Mucosa of rectum (tissue), 2 donors: ENCODE results near the gene A4GALT.
A peak's percentile ranks its signal among the peaks of the same experiment; 100 is the strongest.

Source experiments
- H3K27ac ChIP-seq, 2 donors: one replicate each; pipeline ENCODE4 v1.7.0; 2013; ENCODE audit warnings: inconsistent platforms in 2 of 2, low read depth in 2 of 2, low read length in 2 of 2
- H3K27me3 ChIP-seq, 2 donors: one replicate each; pipeline ENCODE4 v1.7.0; 2013; ENCODE audit warnings: low read length in 2 of 2; ENCODE audit not compliant: control insufficient read depth in 2 of 2, insufficient read depth in 2 of 2
- H3K36me3 ChIP-seq, 2 donors: one replicate each; pipeline ENCODE4 v1.7.0; 2013; ENCODE audit warnings: low read length in 2 of 2; ENCODE audit not compliant: control insufficient read depth in 2 of 2, insufficient read depth in 2 of 2
- H3K4me1 ChIP-seq, 2 donors: one replicate each; pipeline ENCODE4 v1.7.0; 2013; ENCODE audit warnings: low read length in 2 of 2, mild to moderate bottlenecking in 1 of 2; ENCODE audit not compliant: control insufficient read depth in 2 of 2, insufficient read depth in 2 of 2
- H3K4me3 ChIP-seq, 2 donors: one replicate each; pipeline ENCODE4 v1.7.0; 2013; ENCODE audit warnings: low read length in 2 of 2
- H3K9ac ChIP-seq, 2 donors: one replicate each; pipeline ENCODE4 v1.7.0; 2013; ENCODE audit warnings: low read length in 2 of 2, low read depth in 1 of 2, mild to moderate bottlenecking in 1 of 2
- H3K9me3 ChIP-seq, 2 donors: one replicate each; pipeline ENCODE4 v1.7.0; 2013; ENCODE audit warnings: low read length in 2 of 2; ENCODE audit not compliant: control insufficient read depth in 2 of 2
- donor health status: healthy.
- donor health status: Normal muscosa, but diverticular disease.

The A4GALT gene

GRCh38 chr22:42644422-42645340, 76.0 kb downstream of the A4GALT start:
- H3K36me3 ChIP-seq = no peaks in the 10 kb centered on the region
- H3K27me3 ChIP-seq = no peaks in the 10 kb centered on the region
- peak overlapping the region; percentile 78 to 83 for H3K27ac ChIP-seq
- peaks cover 58 to 66% of the 10 kb centered on the region in 2 donors for H3K4me1 ChIP-seq
- H3K9ac ChIP-seq = peak overlapping the region; percentile 35 to 72
- peak overlapping the region in 1 of 2 donors; percentile 7 for H3K4me3 ChIP-seq
- H3K9me3 ChIP-seq = no peaks in the 10 kb centered on the region

DNA sequence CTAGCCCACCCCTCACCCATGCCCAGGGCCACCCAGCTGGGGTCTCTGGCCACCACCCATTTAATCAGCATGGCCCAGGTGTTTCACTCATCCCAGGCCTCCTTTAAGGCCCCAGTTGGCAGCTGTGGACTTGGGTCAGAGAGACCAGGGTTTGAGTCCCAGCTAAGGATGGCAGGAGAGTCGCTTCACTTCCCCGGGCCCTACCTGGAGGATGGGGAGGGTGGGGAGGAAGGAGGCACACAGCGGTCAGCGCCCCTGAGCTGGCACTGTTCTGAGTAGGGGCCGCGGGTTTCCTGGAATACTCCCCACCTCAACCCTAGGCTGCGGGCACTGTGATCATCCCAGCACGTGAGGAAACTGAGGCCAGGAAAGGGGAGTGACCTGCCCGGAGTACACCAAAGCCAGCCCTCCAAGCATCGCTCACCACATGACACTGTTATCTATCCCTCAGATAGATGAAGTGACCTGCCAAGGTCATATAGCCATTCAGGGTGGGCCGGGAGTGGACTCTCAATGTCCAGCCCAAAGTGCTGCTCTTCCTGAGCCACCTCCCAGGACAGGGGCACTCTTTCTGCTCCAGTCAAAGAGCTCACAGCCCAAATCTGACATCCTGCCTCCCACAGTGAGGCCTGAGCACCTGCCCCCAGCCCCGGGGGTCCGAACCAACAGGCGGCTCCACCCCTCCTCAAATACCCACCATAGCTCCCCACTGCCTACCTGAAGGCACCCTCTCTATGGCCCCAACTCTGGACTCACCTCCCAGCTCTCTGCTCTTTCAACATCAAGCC, 76.8 kb downstream of the A4GALT start:
- H3K27me3 ChIP-seq = no peaks in the 10 kb centered on the region

DNA sequence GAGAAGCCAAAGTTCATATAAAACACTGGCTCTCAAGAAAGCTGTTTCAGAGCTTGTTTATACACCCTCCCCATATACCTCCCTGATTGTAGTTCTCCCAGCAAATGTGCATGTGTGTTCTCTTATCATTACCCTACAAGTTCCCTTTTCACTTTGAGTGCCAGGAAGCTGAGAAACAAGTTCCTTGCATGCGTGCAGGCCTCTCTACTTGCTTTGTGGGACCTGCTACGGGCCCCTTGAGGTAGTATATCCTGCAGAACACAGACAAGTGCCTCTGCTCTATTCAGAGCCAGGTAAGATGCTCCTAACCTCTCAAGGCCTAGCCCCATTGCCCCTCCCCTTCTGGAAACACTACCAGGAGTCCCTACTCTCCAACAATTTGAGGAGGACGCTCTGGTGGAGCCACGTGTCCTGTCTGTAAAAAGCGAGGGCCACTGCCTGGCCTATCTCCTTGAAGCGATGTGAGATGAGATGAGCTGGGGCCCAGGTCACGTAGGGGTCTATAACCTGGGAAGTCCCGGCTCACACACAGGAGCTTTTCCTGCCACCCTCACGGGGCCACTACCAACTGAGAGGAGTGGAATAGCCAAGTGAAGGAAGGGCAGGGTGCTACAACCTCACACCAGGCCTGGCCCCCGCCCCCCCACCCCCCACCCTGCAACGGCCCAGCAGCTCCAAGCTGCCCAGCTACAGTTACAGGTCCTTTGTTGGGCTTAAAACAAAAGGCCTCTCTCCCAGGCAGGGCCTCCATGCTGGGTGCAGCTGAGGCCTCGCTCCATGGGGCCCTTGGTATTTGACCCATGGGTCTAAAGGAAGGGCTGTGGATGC, 77.7 kb downstream of the A4GALT start:
- peak overlapping the region in 1 of 2 donors; percentile 34 for H3K9ac ChIP-seq
- peak overlapping the region; percentile 16 to 48 for H3K27ac ChIP-seq
- H3K36me3 ChIP-seq = no peaks in the 10 kb centered on the region

More for the DNA sequence above, 76.8 kb downstream of the A4GALT start:
- H3K36me3 ChIP-seq = no peaks in the 10 kb centered on the region
- no peak overlapping the region for H3K4me3 ChIP-seq
- peak overlapping the region; percentile 35 to 72 for H3K9ac ChIP-seq
- peak overlapping the region; percentile 78 to 83 for H3K27ac ChIP-seq
- H3K9me3 ChIP-seq = no peaks in the 10 kb centered on the region
- peaks cover 58 to 63% of the 10 kb centered on the region in 2 donors for H3K4me1 ChIP-seq

More for the DNA sequence above, 77.7 kb downstream of the A4GALT start:
- Histone ChIP-seq H3K4me3 (peak overlapping the region in 1 of 2 donors; percentile 1), H3K9me3 (no peaks in the 10 kb centered on the region), H3K27me3 (no peaks in the 10 kb centered on the region), H3K4me1 (peaks cover 51 to 56% of the 10 kb centered on the region in 2 donors)
